SK-N-SH treated with all-trans-retinoic acid at 6 μM for 48 hours (cell line): Measurements from ENCODE around the gene TRIM65.
"Not testable (repeated sequence)": the region's sequence is repeated elsewhere in the genome, so short reads cannot be mapped to it uniquely, and the experiment has no call there.

Experiments
- ATAC-seq: fragments of 200-7000 bp; cut with Tn5 transposase; 3 replicates; pipeline ENCODE4 v1.9.1; 2020; ENCODE audit warnings: mild to moderate bottlenecking, moderate library complexity
- ARNTL ChIP-seq: fragments of 450-650 bp; formaldehyde crosslinking; IDR thresholded peaks from 2 replicates; pipeline ENCODE4 v1.5.0; 2020; ENCODE audit warnings: low read depth, mild to moderate bottlenecking, moderate library complexity, borderline replicate concordance
- BACH2 ChIP-seq: fragments of 250-450 bp; sonication (Bioruptor Pico); IDR thresholded peaks from 2 replicates; pipeline ENCODE4 v1.9.0; 2021; ENCODE audit warnings: mild to moderate bottlenecking, borderline replicate concordance
- CSDC2 ChIP-seq: fragments of 250-450 bp; sonication (Bioruptor Pico); IDR thresholded peaks from 2 replicates; pipeline ENCODE4 v1.5.0; 2020; ENCODE audit warnings: mild to moderate bottlenecking, moderate library complexity
- ESRRG ChIP-seq: fragments of 250-450 bp; sonication (Bioruptor Pico); IDR thresholded peaks from 2 replicates; pipeline ENCODE4 v1.6.1; 2021; ENCODE audit warnings: mild to moderate bottlenecking
- GLIS3 ChIP-seq: fragments of 250-450 bp; sonication (Bioruptor Pico); IDR thresholded peaks from 2 replicates; pipeline ENCODE4 v1.5.0; 2020; ENCODE audit warnings: mild to moderate bottlenecking, moderate library complexity
- ISL1 ChIP-seq: fragments of 250-450 bp; sonication (Bioruptor Pico); IDR thresholded peaks from 2 replicates; pipeline ENCODE4 v2.1.2; 2022; ENCODE audit warnings: mild to moderate bottlenecking, moderate library complexity
- PPARA ChIP-seq: fragments of 250-450 bp; sonication (Bioruptor Pico); IDR thresholded peaks from 2 replicates; pipeline ENCODE4 v1.5.0; 2020; ENCODE audit warnings: mild to moderate bottlenecking, borderline replicate concordance
- RARB ChIP-seq: fragments of 250-450 bp; sonication (Bioruptor Pico); IDR thresholded peaks from 2 replicates; pipeline ENCODE4 v1.8.0; 2021; ENCODE audit warnings: mild to moderate bottlenecking, moderate library complexity
- SNAI2 ChIP-seq: fragments of 250-450 bp; sonication (Bioruptor Pico); IDR thresholded peaks from 2 replicates; pipeline ENCODE4 v1.5.0; 2020; ENCODE audit warnings: mild to moderate bottlenecking, moderate library complexity
- TCF4 ChIP-seq: fragments of 250-450 bp; sonication (Bioruptor Pico); IDR thresholded peaks from 2 replicates; pipeline ENCODE4 v1.8.0; 2021; ENCODE audit warnings: mild to moderate bottlenecking, moderate library complexity, borderline replicate concordance
- TOX ChIP-seq: fragments of 250-450 bp; sonication (Bioruptor Pico); IDR thresholded peaks from 2 replicates; pipeline ENCODE4 v1.8.0; 2021; ENCODE audit warnings: mild to moderate bottlenecking, moderate library complexity, borderline replicate concordance
- ZC3H10 ChIP-seq: fragments of 250-450 bp; sonication (Bioruptor Pico); IDR thresholded peaks from 2 replicates; pipeline ENCODE4 v1.5.1; 2021; ENCODE audit warnings: mild to moderate bottlenecking, moderate library complexity
- ZFP3 ChIP-seq: fragments of 250-450 bp; sonication (Bioruptor Pico); IDR thresholded peaks from 2 replicates; pipeline ENCODE4 v1.5.0; 2020; ENCODE audit warnings: mild to moderate bottlenecking, moderate library complexity
- ZNF565 ChIP-seq: fragments of 450-650 bp; formaldehyde crosslinking; conservative IDR thresholded peaks from 2 replicates; pipeline ENCODE4 v1.5.0; 2020; ENCODE audit warnings: low read depth, mild to moderate bottlenecking, moderate library complexity
- ZNF70 ChIP-seq: fragments of 450-650 bp; formaldehyde crosslinking; IDR thresholded peaks from 2 replicates; pipeline ENCODE4 v1.5.0; 2020; ENCODE audit warnings: mild to moderate bottlenecking, moderate library complexity
- ZNF8 ChIP-seq: fragments of 450-650 bp; formaldehyde crosslinking; IDR thresholded peaks from 2 replicates; pipeline ENCODE4 v1.5.0; 2020; ENCODE audit warnings: mild to moderate bottlenecking, moderate library complexity
- TF ChIP-seq, protein P1 (sequence below): fragments of 250-450 bp; sonication (Bioruptor Pico); IDR thresholded peaks from 2 replicates; pipeline ENCODE4 v1.5.1; 2020; ENCODE audit warnings: low read depth, mild to moderate bottlenecking, moderate library complexity
- TF ChIP-seq, protein P2 (sequence below): fragments of 250-450 bp; sonication (Bioruptor Pico); IDR thresholded peaks from 2 replicates; pipeline ENCODE4 v1.5.0; 2020; ENCODE audit warnings: mild to moderate bottlenecking, moderate library complexity
- TF ChIP-seq, protein P3 (sequence below): fragments of 250-450 bp; sonication (Bioruptor Pico); IDR thresholded peaks from 2 replicates; pipeline ENCODE4 v1.8.0; 2021; ENCODE audit warnings: low read depth, mild to moderate bottlenecking, moderate library complexity, borderline replicate concordance
- TF ChIP-seq, protein P4 (sequence below): fragments of 250-450 bp; sonication (Bioruptor Pico); IDR thresholded peaks from 2 replicates; pipeline ENCODE4 v1.5.1; 2021; ENCODE audit warnings: mild to moderate bottlenecking, moderate library complexity
- TF ChIP-seq, protein P5 (sequence below): fragments of 250-450 bp; sonication (Bioruptor Pico); IDR thresholded peaks from 2 replicates; pipeline ENCODE4 v1.8.0; 2020; ENCODE audit warnings: mild to moderate bottlenecking, moderate library complexity, borderline replicate concordance

The TRIM65 gene

DNA sequence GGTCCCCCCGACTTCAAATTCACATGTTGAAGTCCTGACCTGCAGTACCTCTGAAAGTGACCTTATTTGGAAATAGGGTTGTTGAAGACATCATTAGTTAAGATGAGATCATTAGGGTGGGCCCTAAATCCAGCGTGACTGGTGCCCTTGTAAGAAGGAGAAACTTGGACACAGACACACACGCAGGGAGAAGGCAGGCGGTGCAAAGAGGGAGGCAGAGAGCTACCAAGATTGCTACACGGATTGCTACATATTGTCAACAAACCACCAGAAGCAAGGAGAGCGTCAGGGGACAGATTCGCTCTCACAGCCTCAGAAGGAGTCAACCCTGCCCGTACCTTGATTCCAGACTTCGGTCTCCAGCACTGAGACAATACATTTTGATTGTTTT, 34.8 kb downstream of the TRIM65 start:
- ATAC-seq, result no peak
- TF ChIP-seq ZC3H10 (CRISPR knock-in tag) (no peak), ARNTL (no peak), TOX (CRISPR knock-in tag) (no peak), SNAI2 (CRISPR knock-in tag) (no peak), RARB (CRISPR knock-in tag) (no peak), ZNF70 (no peak), GLIS3 (CRISPR knock-in tag) (no peak)
- TF ChIP-seq, protein P1, sequence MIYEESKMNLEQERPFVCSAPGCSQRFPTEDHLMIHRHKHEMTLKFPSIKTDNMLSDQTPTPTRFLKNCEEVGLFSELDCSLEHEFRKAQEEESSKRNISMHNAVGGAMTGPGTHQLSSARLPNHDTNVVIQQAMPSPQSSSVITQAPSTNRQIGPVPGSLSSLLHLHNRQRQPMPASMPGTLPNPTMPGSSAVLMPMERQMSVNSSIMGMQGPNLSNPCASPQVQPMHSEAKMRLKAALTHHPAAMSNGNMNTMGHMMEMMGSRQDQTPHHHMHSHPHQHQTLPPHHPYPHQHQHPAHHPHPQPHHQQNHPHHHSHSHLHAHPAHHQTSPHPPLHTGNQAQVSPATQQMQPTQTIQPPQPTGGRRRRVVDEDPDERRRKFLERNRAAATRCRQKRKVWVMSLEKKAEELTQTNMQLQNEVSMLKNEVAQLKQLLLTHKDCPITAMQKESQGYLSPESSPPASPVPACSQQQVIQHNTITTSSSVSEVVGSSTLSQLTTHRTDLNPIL (CRISPR knock-in tag), result no peak

DNA sequence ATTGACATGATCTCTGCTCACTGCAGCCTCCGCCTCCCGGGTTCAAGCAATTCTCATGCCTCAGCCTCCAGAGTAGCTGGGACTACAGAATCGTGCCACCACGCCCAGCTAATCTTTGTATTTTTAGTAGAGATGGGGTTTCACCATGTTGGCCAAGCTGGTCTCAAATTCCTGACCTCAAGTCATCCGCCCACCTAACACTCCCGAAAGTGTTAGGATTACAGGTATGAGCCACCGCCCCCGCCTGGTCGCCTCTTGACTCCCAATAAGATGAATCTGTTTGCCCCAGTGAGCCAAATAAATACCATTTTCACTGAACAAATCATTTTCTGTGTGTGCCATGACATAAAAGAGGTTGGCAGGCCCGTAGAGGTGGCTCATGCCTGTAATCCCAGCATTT, 37.4 kb downstream of the TRIM65 start:
- not testable (repeated sequence) for ATAC-seq

DNA sequence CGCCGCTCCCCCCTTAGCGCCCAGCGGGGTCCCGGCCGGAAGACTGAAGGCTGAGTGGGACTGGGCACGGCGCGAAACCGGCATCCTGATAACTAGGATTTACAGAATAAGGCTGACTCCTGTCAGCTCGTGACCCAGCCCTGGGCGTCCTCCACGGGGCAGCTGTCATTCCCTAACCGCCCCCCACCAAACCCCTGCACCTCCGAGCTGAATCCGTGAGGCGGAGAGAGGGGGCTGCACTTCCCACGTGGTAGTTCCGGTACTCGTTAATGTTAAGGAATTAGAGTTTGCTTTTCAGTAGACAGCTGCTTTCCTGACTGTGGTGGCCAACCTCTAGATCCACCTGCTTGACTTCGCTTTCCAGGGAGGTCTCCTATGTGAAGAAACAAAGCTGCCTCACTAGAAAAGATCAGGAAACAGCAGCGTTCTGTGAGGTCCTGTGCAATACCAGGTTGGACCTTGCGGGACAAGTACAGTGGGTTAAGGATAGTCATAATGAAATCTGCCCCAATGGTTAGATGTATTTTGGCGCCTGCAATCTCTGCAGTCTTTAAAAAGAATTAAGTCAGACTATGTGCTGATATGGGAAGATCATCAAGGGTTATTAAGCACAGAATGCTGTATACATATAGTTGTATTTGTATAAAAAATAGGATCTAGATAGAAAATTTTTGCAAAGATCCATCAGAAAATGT, 40.5 kb downstream of the TRIM65 start:
- ATAC-seq, result peak; percentile 31
- TF ChIP-seq CSDC2 (CRISPR knock-in tag) (no peak), ZNF565 (CRISPR knock-in tag) (no peak), ZC3H10 (CRISPR knock-in tag) (no peak), ZFP3 (CRISPR knock-in tag) (no peak), ZNF8 (CRISPR knock-in tag) (no peak), ISL1 (CRISPR knock-in tag) (no peak), TCF4 (CRISPR knock-in tag) (no peak), ESRRG (CRISPR knock-in tag) (no peak), BACH2 (CRISPR knock-in tag) (no peak), TOX (CRISPR knock-in tag) (no peak), GLIS3 (CRISPR knock-in tag) (no peak), RARB (CRISPR knock-in tag) (no peak), PPARA (CRISPR knock-in tag) (no peak), ZNF70 (no peak)
- TF ChIP-seq, protein P2, sequence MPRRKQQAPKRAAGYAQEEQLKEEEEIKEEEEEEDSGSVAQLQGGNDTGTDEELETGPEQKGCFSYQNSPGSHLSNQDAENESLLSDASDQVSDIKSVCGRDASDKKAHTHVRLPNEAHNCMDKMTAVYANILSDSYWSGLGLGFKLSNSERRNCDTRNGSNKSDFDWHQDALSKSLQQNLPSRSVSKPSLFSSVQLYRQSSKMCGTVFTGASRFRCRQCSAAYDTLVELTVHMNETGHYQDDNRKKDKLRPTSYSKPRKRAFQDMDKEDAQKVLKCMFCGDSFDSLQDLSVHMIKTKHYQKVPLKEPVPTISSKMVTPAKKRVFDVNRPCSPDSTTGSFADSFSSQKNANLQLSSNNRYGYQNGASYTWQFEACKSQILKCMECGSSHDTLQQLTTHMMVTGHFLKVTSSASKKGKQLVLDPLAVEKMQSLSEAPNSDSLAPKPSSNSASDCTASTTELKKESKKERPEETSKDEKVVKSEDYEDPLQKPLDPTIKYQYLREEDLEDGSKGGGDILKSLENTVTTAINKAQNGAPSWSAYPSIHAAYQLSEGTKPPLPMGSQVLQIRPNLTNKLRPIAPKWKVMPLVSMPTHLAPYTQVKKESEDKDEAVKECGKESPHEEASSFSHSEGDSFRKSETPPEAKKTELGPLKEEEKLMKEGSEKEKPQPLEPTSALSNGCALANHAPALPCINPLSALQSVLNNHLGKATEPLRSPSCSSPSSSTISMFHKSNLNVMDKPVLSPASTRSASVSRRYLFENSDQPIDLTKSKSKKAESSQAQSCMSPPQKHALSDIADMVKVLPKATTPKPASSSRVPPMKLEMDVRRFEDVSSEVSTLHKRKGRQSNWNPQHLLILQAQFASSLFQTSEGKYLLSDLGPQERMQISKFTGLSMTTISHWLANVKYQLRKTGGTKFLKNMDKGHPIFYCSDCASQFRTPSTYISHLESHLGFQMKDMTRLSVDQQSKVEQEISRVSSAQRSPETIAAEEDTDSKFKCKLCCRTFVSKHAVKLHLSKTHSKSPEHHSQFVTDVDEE, result no peak
- TF ChIP-seq, protein P3, sequence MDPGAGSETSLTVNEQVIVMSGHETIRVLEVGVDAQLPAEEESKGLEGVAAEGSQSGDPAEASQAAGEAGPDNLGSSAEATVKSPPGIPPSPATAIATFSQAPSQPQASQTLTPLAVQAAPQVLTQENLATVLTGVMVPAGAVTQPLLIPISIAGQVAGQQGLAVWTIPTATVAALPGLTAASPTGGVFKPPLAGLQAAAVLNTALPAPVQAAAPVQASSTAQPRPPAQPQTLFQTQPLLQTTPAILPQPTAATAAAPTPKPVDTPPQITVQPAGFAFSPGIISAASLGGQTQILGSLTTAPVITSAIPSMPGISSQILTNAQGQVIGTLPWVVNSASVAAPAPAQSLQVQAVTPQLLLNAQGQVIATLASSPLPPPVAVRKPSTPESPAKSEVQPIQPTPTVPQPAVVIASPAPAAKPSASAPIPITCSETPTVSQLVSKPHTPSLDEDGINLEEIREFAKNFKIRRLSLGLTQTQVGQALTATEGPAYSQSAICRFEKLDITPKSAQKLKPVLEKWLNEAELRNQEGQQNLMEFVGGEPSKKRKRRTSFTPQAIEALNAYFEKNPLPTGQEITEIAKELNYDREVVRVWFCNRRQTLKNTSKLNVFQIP (CRISPR knock-in tag), result no peak
- TF ChIP-seq, protein P4, sequence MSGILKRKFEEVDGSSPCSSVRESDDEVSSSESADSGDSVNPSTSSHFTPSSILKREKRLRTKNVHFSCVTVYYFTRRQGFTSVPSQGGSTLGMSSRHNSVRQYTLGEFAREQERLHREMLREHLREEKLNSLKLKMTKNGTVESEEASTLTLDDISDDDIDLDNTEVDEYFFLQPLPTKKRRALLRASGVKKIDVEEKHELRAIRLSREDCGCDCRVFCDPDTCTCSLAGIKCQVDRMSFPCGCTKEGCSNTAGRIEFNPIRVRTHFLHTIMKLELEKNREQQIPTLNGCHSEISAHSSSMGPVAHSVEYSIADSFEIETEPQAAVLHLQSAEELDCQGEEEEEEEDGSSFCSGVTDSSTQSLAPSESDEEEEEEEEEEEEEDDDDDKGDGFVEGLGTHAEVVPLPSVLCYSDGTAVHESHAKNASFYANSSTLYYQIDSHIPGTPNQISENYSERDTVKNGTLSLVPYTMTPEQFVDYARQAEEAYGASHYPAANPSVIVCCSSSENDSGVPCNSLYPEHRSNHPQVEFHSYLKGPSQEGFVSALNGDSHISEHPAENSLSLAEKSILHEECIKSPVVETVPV (CRISPR knock-in tag), result no peak

DNA sequence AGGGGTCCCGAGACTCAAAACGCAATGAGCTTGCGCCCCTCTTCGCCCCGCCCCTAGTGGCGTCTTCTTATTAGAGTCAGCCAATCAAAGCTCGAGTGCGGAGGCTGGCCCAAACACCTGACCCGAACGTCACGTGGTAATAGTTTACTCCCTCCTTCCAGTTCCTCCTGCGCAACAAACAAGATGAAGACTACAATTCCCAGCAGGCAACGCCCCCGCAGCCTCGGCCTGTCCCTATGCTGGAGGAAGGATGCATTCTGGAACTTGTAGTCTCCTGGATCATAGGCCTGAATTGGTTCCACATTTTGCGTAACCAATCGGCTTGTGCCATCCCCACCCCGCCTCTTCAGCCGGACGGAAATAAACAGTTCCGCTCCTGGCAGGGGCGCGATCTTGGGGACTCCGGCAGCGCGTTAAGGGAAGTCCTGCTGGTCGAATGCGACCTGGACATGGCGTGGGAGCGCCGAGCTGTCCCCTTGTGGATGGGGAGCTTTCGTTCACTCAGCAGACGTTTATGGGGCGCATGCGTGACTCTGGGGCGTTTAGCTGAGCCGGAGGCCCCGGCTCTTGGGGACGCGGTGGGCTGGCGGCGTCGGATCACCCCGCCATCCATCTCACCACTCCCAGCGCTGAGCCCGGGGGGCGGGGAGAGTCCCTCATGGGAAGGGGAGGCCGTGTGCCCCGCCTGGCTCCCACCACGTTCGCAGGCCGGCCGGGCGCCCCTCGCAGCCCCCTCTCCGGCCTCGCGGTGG, 41.3 kb downstream of the TRIM65 start, which contains the start of gene WBP2:
WBP2 (minus strand) TSS at position 26 of the 752 bp plus-strand sequence. CDS start 38 bp downstream, outside the sequence.
- no peak for TF ChIP-seq BACH2 (CRISPR knock-in tag)
- TF ChIP-seq ISL1 (CRISPR knock-in tag), result no peak
- TF ChIP-seq, protein P5, sequence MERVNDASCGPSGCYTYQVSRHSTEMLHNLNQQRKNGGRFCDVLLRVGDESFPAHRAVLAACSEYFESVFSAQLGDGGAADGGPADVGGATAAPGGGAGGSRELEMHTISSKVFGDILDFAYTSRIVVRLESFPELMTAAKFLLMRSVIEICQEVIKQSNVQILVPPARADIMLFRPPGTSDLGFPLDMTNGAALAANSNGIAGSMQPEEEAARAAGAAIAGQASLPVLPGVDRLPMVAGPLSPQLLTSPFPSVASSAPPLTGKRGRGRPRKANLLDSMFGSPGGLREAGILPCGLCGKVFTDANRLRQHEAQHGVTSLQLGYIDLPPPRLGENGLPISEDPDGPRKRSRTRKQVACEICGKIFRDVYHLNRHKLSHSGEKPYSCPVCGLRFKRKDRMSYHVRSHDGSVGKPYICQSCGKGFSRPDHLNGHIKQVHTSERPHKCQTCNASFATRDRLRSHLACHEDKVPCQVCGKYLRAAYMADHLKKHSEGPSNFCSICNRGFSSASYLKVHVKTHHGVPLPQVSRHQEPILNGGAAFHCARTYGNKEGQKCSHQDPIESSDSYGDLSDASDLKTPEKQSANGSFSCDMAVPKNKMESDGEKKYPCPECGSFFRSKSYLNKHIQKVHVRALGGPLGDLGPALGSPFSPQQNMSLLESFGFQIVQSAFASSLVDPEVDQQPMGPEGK (CRISPR knock-in tag), result no peak
- TF ChIP-seq, protein P3 (CRISPR knock-in tag), result no peak
- TF ChIP-seq, protein P2, result no peak
- peak; percentile 57; the same call in 1 of the 2 replicates for TF ChIP-seq ZFP3 (CRISPR knock-in tag)
- TF ChIP-seq, all 23 proteins: peak for 1
- peak; percentile 91 for ATAC-seq
